A549 (cell line): ENCODE data around the gene QPCT. TPM values are rescaled to one million over a fixed set of nuclear protein-coding genes. Genes with fewer than 3 reads are reported as not detected.

Experiments
- ATAC-seq, 2 experiments: fragments of 200-7000 bp in 1 of 2; fragments of >200 bp in 1 of 2; cut with Nextera tagmentation in 1 of 2; cut with Tn5 transposase in 1 of 2; 3 replicates each; pipeline versions ENCODE4 v1.8.0 to v1.9.1; 2018 to 2020; ENCODE audit warnings: mild to moderate bottlenecking in 1 of 2, moderate library complexity in 1 of 2
- CTCF ChIA-PET: fragments of 300-600 bp; sonication (Branson Sonifier 250); formaldehyde crosslinking; extraction: SDS; loops from one replicate; lab custom pipeline; 2021; ENCODE audit warnings: antibody characterized with exemption, inconsistent platforms; lab: Yijun Ruan, JAX
- POLR2A ChIA-PET: fragments of 350-600 bp; formaldehyde crosslinking; extraction: SDS; loops from one replicate; lab custom pipeline; 2021; ENCODE audit warnings: antibody characterized with exemption, inconsistent platforms; lab: Yijun Ruan, JAX
- DNase-seq, 2 experiments: peaks; one replicate each; pipeline versions ENCODE4 v3.0.0 to v3.0.0-alpha.2; 2011 to 2016; ENCODE audit warnings: low read depth in 1 of 2, low spot score in 1 of 2
- FAIRE-seq: peaks from 2 replicates; lab custom pipeline; 2011; peaks lifted over from hg19 to GRCh38; lab: Jason Lieb, UNC
- H3K27ac ChIP-seq, 2 experiments: fragments of >200 bp; sonication (Bioruptor Twin); formaldehyde crosslinking; 3 replicates each; pipeline ENCODE4 v1.5.1; 2016 to 2017
- H3K4me1 ChIP-seq: fragments of >200 bp; sonication (Bioruptor Twin); formaldehyde crosslinking; 3 replicates; pipeline ENCODE4 v1.6.1; 2016
- H3K4me2 ChIP-seq: fragments of >200 bp; sonication (Bioruptor Twin); formaldehyde crosslinking; 3 replicates; pipeline ENCODE4 v1.6.1; 2016
- H3K4me3 ChIP-seq: fragments of >200 bp; sonication (Bioruptor Twin); formaldehyde crosslinking; 3 replicates; pipeline ENCODE4 v1.5.1; 2016
- H3K9me3 ChIP-seq: fragments of >200 bp; sonication (Bioruptor Twin); formaldehyde crosslinking; 3 replicates; pipeline ENCODE4 v1.6.1; 2016
- BHLHE40 ChIP-seq: IDR thresholded peaks from 2 replicates; pipeline ENCODE4 v1.6.1; 2012; ENCODE audit warnings: low read depth, low read length, inconsistent platforms
- CHD4 ChIP-seq: fragments of 200-600 bp; sonication (generic); IDR thresholded peaks from 2 replicates; pipeline ENCODE4 v1.6.1; 2016; ENCODE audit warnings: antibody characterized with exemption, mild to moderate bottlenecking, borderline replicate concordance
- EHF ChIP-seq: fragments of 250-450 bp; sonication (Bioruptor Pico); IDR thresholded peaks from 2 replicates; pipeline ENCODE4 v1.5.0; 2020; ENCODE audit warnings: mild to moderate bottlenecking
- ESRRA ChIP-seq: fragments of 150-350 bp; IDR thresholded peaks from 2 replicates; pipeline ENCODE4 v1.6.1; 2014; ENCODE audit warnings: mild to moderate bottlenecking, low read length, borderline replicate concordance
- FOSB ChIP-seq: fragments of 250-450 bp; sonication (Bioruptor Pico); IDR thresholded peaks from 2 replicates; pipeline ENCODE4 v1.5.0; 2020; ENCODE audit warnings: mild to moderate bottlenecking, moderate library complexity
- FOXS1 ChIP-seq: fragments of 250-450 bp; sonication (Bioruptor Pico); IDR thresholded peaks from 2 replicates; pipeline ENCODE4 v1.5.0; 2020; ENCODE audit warnings: mild to moderate bottlenecking, moderate library complexity
- GATA3 ChIP-seq: IDR thresholded peaks from 2 replicates; pipeline ENCODE4 v1.6.1; 2012; ENCODE audit warnings: borderline replicate concordance
- HOXB13 ChIP-seq: fragments of 250-450 bp; sonication (Bioruptor Pico); IDR thresholded peaks from 2 replicates; pipeline ENCODE4 v1.5.0; 2020; ENCODE audit warnings: low read depth, mild to moderate bottlenecking, moderate library complexity
- KDM5A ChIP-seq: fragments of 200-600 bp; sonication (generic); IDR thresholded peaks from 2 replicates; pipeline ENCODE4 v1.6.1; 2016; ENCODE audit warnings: antibody characterized with exemption, mild to moderate bottlenecking
- MAFK ChIP-seq: fragments of 450-650 bp; IDR thresholded peaks from 2 replicates; pipeline ENCODE4 v1.6.1; 2014; ENCODE audit not compliant: partially characterized antibody
- MYC ChIP-seq: IDR thresholded peaks from 2 replicates; pipeline ENCODE4 v1.6.1; 2012; ENCODE audit warnings: mild to moderate bottlenecking, inconsistent platforms, low read length, improper control_type of control experiment, borderline replicate concordance
- POLR2AphosphoS2 ChIP-seq: conservative IDR thresholded peaks from 2 replicates; pipeline ENCODE4 v1.6.1; 2012; ENCODE audit warnings: low read length, improper control_type of control experiment, inconsistent platforms
- RCOR1 ChIP-seq: fragments of 150-350 bp; IDR thresholded peaks from 2 replicates; pipeline ENCODE4 v1.6.1; 2014; ENCODE audit warnings: antibody characterized with exemption, low read length, low read depth
- SREBF2 ChIP-seq: fragments of 450-650 bp; IDR thresholded peaks from 2 replicates; pipeline ENCODE4 v1.6.1; 2014; ENCODE audit warnings: mild to moderate bottlenecking, moderate library complexity
- TFCP2L1 ChIP-seq: fragments of 250-450 bp; sonication (Bioruptor Pico); IDR thresholded peaks from 2 replicates; pipeline ENCODE4 v1.5.0; 2021; ENCODE audit warnings: mild to moderate bottlenecking
- ZSCAN20 ChIP-seq: fragments of 250-450 bp; sonication (Bioruptor Pico); IDR thresholded peaks from 2 replicates; pipeline ENCODE4 v1.8.0; 2022; ENCODE audit warnings: mild to moderate bottlenecking, moderate library complexity
- WGBS: methylation state at CpG from one replicate; pipeline ENCODE4 v1.1.6; 2017; ENCODE audit errors: missing lambda C conversion rate; 5-methylcytosine and 5-hydroxymethylcytosine counted together
- polyA plus RNA-seq, 4 experiments: library from polyadenylated mRNA; depleted of rRNA in 3 of 4; stranded (reverse); fragments of >200 nt; fragmentation: RNase III in 1 of 4; extraction: RNeasy Plus Mini Kit Qiagen cat#74134 plus additional on column Dnase treatment in 1 of 4; gene quantifications; 2 replicates in 3 of 4; 3 replicates in 1 of 4; pipeline ENCODE4 v1.2.3, GENCODE V29; 2011 to 2017
- TF ChIP-seq, protein P1 (sequence below): fragments of >200 bp; sonication (Bioruptor Twin); formaldehyde crosslinking; IDR thresholded peaks from 3 replicates; pipeline ENCODE4 v1.5.1; 2016
- TF ChIP-seq, protein P2 (sequence below): fragments of >200 bp; sonication (Bioruptor Twin); formaldehyde crosslinking; IDR thresholded peaks from 3 replicates; pipeline ENCODE4 v1.6.1; 2016
- TF ChIP-seq, protein P3 (sequence below): fragments of 200-600 bp; sonication (generic); IDR thresholded peaks from 2 replicates; pipeline ENCODE4 v1.6.1; 2016; ENCODE audit warnings: antibody characterized with exemption, mild to moderate bottlenecking, moderate library complexity
- TF ChIP-seq, protein P4 (sequence below): IDR thresholded peaks from 2 replicates; pipeline ENCODE4 v1.6.1; 2012
- TF ChIP-seq, protein P5 (sequence below): fragments of 150-350 bp; IDR thresholded peaks from 2 replicates; pipeline ENCODE4 v1.6.1; 2014; ENCODE audit warnings: low read depth, mild to moderate bottlenecking, low read length
- TF ChIP-seq, protein P6 (sequence below): IDR thresholded peaks from 2 replicates; pipeline ENCODE4 v1.6.1; 2012

Gene QPCT
- polyA plus RNA-seq, 2 of the 4 experiments (the other 2 are of a cell fraction): 20.0 to 42.7 TPM

DNA sequence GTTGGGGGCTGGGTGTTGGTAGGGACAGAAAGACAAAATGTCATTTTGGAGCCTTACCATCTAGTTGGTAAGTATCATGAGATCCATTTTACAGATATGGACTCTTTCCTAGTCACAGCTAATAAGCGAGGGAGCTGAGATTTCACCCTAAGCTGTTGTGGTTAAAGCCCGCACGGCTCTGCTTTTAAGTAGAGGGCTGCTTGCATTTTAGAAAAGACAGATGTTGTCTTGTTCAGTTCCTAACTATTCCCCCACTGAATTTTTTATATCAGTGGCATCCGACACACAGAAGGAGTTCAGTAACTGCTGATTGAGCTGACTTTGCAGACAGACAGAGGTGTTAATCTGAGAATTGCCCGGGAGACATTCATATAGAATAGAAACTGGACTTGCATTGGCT, 3.7 kb downstream of the QPCT start:
- Histone ChIP-seq H3K4me2 (no peak overlapping the region), H3K4me3 (no peak overlapping the region), H3K9me3 (no peaks in the 10 kb centered on the region), H3K27ac (no peak overlapping the region), H3K4me1 (peaks cover 38% of the 10 kb centered on the region)
- FAIRE-seq (no peak), ATAC-seq (no peak), DNase-seq (no peak)
- POLR2A ChIA-PET: no interaction called here
- 86% methylated on average over 5 of the region's 5 CpGs for WGBS
- CTCF ChIA-PET: interaction anchor here (2.4 to 3.2 kb wide), 2 partner anchors 48 to 529 kb away, joined by 9 to 10 read pairs; no protein-coding TSS in a partner anchor
- no peak for TF ChIP-seq POLR2AphosphoS2
- no peak for TF ChIP-seq GATA3
- no peak for TF ChIP-seq ESRRA
- TF ChIP-seq TFCP2L1 (CRISPR knock-in tag): no peak
- TF ChIP-seq RCOR1: no peak
- no peak for TF ChIP-seq EHF (CRISPR knock-in tag)
- TF ChIP-seq, protein P1, sequence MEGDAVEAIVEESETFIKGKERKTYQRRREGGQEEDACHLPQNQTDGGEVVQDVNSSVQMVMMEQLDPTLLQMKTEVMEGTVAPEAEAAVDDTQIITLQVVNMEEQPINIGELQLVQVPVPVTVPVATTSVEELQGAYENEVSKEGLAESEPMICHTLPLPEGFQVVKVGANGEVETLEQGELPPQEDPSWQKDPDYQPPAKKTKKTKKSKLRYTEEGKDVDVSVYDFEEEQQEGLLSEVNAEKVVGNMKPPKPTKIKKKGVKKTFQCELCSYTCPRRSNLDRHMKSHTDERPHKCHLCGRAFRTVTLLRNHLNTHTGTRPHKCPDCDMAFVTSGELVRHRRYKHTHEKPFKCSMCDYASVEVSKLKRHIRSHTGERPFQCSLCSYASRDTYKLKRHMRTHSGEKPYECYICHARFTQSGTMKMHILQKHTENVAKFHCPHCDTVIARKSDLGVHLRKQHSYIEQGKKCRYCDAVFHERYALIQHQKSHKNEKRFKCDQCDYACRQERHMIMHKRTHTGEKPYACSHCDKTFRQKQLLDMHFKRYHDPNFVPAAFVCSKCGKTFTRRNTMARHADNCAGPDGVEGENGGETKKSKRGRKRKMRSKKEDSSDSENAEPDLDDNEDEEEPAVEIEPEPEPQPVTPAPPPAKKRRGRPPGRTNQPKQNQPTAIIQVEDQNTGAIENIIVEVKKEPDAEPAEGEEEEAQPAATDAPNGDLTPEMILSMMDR: no peak
- no peak for TF ChIP-seq BHLHE40
- no peak for TF ChIP-seq MAFK
- TF ChIP-seq ZSCAN20 (CRISPR knock-in tag): no peak
- TF ChIP-seq HOXB13: no peak
- TF ChIP-seq, protein P2, sequence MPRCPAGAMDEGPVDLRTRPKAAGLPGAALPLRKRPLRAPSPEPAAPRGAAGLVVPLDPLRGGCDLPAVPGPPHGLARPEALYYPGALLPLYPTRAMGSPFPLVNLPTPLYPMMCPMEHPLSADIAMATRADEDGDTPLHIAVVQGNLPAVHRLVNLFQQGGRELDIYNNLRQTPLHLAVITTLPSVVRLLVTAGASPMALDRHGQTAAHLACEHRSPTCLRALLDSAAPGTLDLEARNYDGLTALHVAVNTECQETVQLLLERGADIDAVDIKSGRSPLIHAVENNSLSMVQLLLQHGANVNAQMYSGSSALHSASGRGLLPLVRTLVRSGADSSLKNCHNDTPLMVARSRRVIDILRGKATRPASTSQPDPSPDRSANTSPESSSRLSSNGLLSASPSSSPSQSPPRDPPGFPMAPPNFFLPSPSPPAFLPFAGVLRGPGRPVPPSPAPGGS: no peak
- no peak for TF ChIP-seq KDM5A
- TF ChIP-seq, protein P3, sequence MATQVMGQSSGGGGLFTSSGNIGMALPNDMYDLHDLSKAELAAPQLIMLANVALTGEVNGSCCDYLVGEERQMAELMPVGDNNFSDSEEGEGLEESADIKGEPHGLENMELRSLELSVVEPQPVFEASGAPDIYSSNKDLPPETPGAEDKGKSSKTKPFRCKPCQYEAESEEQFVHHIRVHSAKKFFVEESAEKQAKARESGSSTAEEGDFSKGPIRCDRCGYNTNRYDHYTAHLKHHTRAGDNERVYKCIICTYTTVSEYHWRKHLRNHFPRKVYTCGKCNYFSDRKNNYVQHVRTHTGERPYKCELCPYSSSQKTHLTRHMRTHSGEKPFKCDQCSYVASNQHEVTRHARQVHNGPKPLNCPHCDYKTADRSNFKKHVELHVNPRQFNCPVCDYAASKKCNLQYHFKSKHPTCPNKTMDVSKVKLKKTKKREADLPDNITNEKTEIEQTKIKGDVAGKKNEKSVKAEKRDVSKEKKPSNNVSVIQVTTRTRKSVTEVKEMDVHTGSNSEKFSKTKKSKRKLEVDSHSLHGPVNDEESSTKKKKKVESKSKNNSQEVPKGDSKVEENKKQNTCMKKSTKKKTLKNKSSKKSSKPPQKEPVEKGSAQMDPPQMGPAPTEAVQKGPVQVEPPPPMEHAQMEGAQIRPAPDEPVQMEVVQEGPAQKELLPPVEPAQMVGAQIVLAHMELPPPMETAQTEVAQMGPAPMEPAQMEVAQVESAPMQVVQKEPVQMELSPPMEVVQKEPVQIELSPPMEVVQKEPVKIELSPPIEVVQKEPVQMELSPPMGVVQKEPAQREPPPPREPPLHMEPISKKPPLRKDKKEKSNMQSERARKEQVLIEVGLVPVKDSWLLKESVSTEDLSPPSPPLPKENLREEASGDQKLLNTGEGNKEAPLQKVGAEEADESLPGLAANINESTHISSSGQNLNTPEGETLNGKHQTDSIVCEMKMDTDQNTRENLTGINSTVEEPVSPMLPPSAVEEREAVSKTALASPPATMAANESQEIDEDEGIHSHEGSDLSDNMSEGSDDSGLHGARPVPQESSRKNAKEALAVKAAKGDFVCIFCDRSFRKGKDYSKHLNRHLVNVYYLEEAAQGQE: no peak
- no peak for TF ChIP-seq FOSB
- no peak for TF ChIP-seq SREBF2
- TF ChIP-seq, protein P4, sequence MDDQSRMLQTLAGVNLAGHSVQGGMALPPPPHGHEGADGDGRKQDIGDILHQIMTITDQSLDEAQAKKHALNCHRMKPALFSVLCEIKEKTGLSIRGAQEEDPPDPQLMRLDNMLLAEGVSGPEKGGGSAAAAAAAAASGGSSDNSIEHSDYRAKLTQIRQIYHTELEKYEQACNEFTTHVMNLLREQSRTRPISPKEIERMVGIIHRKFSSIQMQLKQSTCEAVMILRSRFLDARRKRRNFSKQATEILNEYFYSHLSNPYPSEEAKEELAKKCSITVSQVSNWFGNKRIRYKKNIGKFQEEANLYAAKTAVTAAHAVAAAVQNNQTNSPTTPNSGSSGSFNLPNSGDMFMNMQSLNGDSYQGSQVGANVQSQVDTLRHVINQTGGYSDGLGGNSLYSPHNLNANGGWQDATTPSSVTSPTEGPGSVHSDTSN: no peak
- no peak for TF ChIP-seq FOXS1 (CRISPR knock-in tag)
- no peak for TF ChIP-seq MYC

DNA sequence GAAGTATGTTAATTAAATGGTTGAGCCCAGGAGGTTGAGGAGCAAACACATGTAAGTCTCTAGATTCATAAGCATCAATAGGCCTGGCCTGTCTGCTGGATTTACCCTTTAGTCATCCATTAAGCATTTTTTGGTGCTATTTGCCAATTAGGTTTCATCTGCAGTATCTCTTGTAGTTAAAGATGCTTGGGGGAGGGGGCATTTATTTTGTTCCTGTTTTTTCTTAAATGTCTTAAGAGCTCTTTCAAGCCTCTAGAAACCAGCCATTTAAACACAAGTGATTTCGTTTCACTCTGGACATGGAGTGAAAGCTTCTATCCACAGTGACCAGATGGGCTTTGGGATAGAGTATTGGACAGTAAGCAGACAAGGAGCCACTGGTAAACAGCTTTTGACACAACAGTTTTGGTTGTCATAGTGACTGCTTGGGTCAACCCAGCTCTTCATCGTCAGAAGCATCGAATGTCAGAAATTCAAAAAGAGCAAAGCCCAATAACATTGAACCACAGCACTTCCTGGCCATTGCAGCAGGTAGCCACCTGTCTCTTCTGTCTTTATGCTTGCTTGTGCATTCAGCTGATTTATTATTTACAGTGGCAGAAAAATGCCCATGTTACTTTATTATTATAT, 4.9 kb downstream of the QPCT start:
- H3K4me2 ChIP-seq: peak overlapping the region; percentile 60
- ChIA-PET POLR2A (interaction anchor here (0.6 kb wide), 1 partner anchor 46 kb away, joined by 3 read pairs; no protein-coding TSS in a partner anchor), CTCF (interaction anchor here (0.7 to 3.2 kb wide), 7 partner anchors 9 to 542 kb away, joined by 3 to 10 read pairs (median 3); no protein-coding TSS in a partner anchor)
- FAIRE-seq: no peak
- H3K27ac ChIP-seq: peak overlapping the region in 1 of 2 experiments; percentile 60; a peak in 2 of 6 replicates
- peak in 1 of 2 experiments; percentile 29 for DNase-seq
- peak in 1 of 2 experiments; percentile 7; a peak in 2 of 6 replicates for ATAC-seq
- H3K9me3 ChIP-seq: no peaks in the 10 kb centered on the region
- peaks cover 28% of the 10 kb centered on the region for H3K4me1 ChIP-seq
- WGBS: 62% methylated on average over 3 of the region's 3 CpGs
- no peak overlapping the region for H3K4me3 ChIP-seq
- TF ChIP-seq, protein P5, sequence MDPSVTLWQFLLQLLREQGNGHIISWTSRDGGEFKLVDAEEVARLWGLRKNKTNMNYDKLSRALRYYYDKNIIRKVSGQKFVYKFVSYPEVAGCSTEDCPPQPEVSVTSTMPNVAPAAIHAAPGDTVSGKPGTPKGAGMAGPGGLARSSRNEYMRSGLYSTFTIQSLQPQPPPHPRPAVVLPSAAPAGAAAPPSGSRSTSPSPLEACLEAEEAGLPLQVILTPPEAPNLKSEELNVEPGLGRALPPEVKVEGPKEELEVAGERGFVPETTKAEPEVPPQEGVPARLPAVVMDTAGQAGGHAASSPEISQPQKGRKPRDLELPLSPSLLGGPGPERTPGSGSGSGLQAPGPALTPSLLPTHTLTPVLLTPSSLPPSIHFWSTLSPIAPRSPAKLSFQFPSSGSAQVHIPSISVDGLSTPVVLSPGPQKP: no peak
- TF ChIP-seq ESRRA (no peak), MYC (no peak), CHD4 (no peak), FOXS1 (CRISPR knock-in tag) (no peak), TFCP2L1 (CRISPR knock-in tag) (no peak)
- TF ChIP-seq, protein P3: no peak
- TF ChIP-seq, protein P6, sequence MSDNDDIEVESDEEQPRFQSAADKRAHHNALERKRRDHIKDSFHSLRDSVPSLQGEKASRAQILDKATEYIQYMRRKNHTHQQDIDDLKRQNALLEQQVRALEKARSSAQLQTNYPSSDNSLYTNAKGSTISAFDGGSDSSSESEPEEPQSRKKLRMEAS: no peak
